GM18951 (cell line): Measurements from ENCODE around the gene CMTM3.
"Not testable (repeated sequence)": the region's sequence is repeated elsewhere in the genome, so short reads cannot be mapped to it uniquely, and the experiment has no call there.

Source experiments
- POLR2A ChIP-seq: IDR thresholded peaks from 4 replicates; pipeline ENCODE4 v1.6.1; 2011; ENCODE audit warnings: mild to moderate bottlenecking; ENCODE audit not compliant: insufficient read length, insufficient read depth; ENCODE audit errors: extremely low read depth
- in situ Hi-C: fragments of 300-500 bp; cut with MboI; formaldehyde crosslinking; loops from one replicate; pipeline ENCODE4 v1.12.0; 2022; ENCODE audit warnings: low sequenced_read_pairs, mixed read lengths, inconsistent platforms; ENCODE audit not compliant: unreplicated experiment

Gene CMTM3

GRCh38 chr16:66650707-66651473, 46.4 kb downstream of the CMTM3 start:
- TF ChIP-seq POLR2A: no peak
- in situ Hi-C loops: no loop called here

GRCh38 chr16:66651474-66651765, 46.9 kb downstream of the CMTM3 start:
- in situ Hi-C loops: no loop called here
- no peak for TF ChIP-seq POLR2A

GRCh38 chr16:66651965-66652364, 47.5 kb downstream of the CMTM3 start:
- no peak for TF ChIP-seq POLR2A
- in situ Hi-C loops: no loop called here

GRCh38 chr16:66652661-66653360, 48.3 kb downstream of the CMTM3 start:
- in situ Hi-C loops: no loop called here
- TF ChIP-seq POLR2A: no peak

- in situ Hi-C loops: no loop called here
- TF ChIP-seq POLR2A: no peak
These were observed 49.3 kb downstream of the CMTM3 start for GRCh38 chr16:66653581-66654350.

GRCh38 chr16:66656547-66656946, 52.0 kb downstream of the CMTM3 start:
- no peak for TF ChIP-seq POLR2A
- in situ Hi-C loops: no loop called here

GRCh38 chr16:66658143-66658859, 53.8 kb downstream of the CMTM3 start:
- in situ Hi-C loops: no loop called here
- TF ChIP-seq POLR2A: no peak

GRCh38 chr16:66658860-66659190, 54.3 kb downstream of the CMTM3 start:
- in situ Hi-C loops: no loop called here
- no peak for TF ChIP-seq POLR2A

- no peak for TF ChIP-seq POLR2A
- in situ Hi-C loops: no loop called here
These were observed 56.1 kb downstream of the CMTM3 start for GRCh38 chr16:66660422-66661209.

- no peak for TF ChIP-seq POLR2A
- in situ Hi-C loops: no loop called here
These were observed 56.7 kb downstream of the CMTM3 start for GRCh38 chr16:66661210-66661560.

GRCh38 chr16:66661671-66662346, 57.3 kb downstream of the CMTM3 start:
- in situ Hi-C loops: not testable (repeated sequence)

- in situ Hi-C loops: no loop called here
- TF ChIP-seq POLR2A: no peak
These were observed 58.1 kb downstream of the CMTM3 start for GRCh38 chr16:66662445-66663194.
